K562 (cell line): ENCODE data around the gene AGPAT2. TPM values are rescaled to one million over a fixed set of nuclear protein-coding genes. Genes with fewer than 3 reads are reported as not detected.

Experiments used
- ATF3 ChIP-seq, 2 experiments: fragments of 450-650 bp in 1 of 2; sonication (generic) in 1 of 2; formaldehyde crosslinking in 1 of 2; IDR thresholded peaks in 1 of 2; conservative IDR thresholded peaks in 1 of 2; 2 replicates each; pipeline versions ENCODE4 v1.6.1 to v1.8.1; 2016 to 2023; ENCODE audit warnings: mild to moderate bottlenecking in 2 of 2, moderate library complexity in 2 of 2, inconsistent platforms in 1 of 2, missing genetic modification reagents in 1 of 2
- FOXP4 ChIP-seq: sonication (generic); formaldehyde crosslinking; IDR thresholded peaks from 2 replicates; pipeline ENCODE4 v1.8.0; 2022; ENCODE audit warnings: mild to moderate bottlenecking, missing genetic modification reagents, borderline replicate concordance
- MTA3 ChIP-seq: fragments of 450-650 bp; formaldehyde crosslinking; IDR thresholded peaks from 2 replicates; pipeline ENCODE4 v1.6.1; 2017; ENCODE audit warnings: mild to moderate bottlenecking, borderline replicate concordance
- THAP7 ChIP-seq: fragments of 250-450 bp; sonication (Bioruptor Pico); IDR thresholded peaks from 2 replicates; pipeline ENCODE4 v1.5.0; 2021
- ZBED1 ChIP-seq: IDR thresholded peaks from 2 replicates; pipeline ENCODE4 v1.6.1; 2014
- polyA plus RNA-seq, 8 experiments: library from polyadenylated mRNA; depleted of rRNA in 4 of 8; stranded (reverse) in 5 of 8; unstranded in 3 of 8; fragments of >200 nt; fragmentation: Nextera tagmentation in 2 of 8; fragmentation: Illumina TruSeq in 1 of 8; extraction: Ambion mirVana in 2 of 8; extraction: Trizol in 1 of 8; gene quantifications; 2 replicates each; pipeline versions ENCODE4 v1.2.1 to v1.2.3, GENCODE V29; 2011 to 2014; ENCODE audit warnings: inconsistent platforms in 1 of 8, missing spikeins in 1 of 8
- total RNA-seq, 7 experiments: library from RNA; depleted of rRNA in 6 of 7; stranded (reverse); fragments of >200 nt in 6 of 7; fragmentation: Illumina TruSeq in 2 of 7; extraction: Trizol in 2 of 7; gene quantifications; 2 replicates each; pipeline versions ENCODE4 v1.2.1 to v1.2.3, GENCODE V29; 2011 to 2021; ENCODE audit warnings: low replicate concordance in 1 of 7

Gene AGPAT2
- total and polyA plus RNA-seq, 9 of the 15 experiments (the other 6 are each of a cell fraction or from before 2014, with no cell fraction given): 0.13 to 54.5 (median 23.9) TPM

GRCh38 chr9:136661641-136662325, 25.5 kb downstream of the AGPAT2 start (continued):
- TF ChIP-seq FOXP4 (CRISPR knock-in tag): no peak
- TF ChIP-seq ATF3 (IDR thresholded peaks at IDR 0.05): no peak
- no peak for TF ChIP-seq ATF3 (CRISPR knock-in tag; conservative IDR thresholded peaks at IDR 0.05)
- no peak for TF ChIP-seq ZBED1
- no peak for TF ChIP-seq MTA3
- no peak for TF ChIP-seq THAP7 (CRISPR knock-in tag)
